HT-29 (cell line): ENCODE data around the gene ASB2. TPM values are rescaled to one million over a fixed set of nuclear protein-coding genes. Genes with fewer than 3 reads are reported as not detected.

Experiments
- DNase-seq: peaks from one replicate; pipeline ENCODE4 v3.0.0-alpha.2; 2015; ENCODE audit warnings: low spot score
- total RNA-seq: library from RNA; depleted of rRNA; stranded (reverse); fragments of >200 nt; shearing (Covaris generic); gene quantifications from 2 replicates; pipeline ENCODE4 v1.2.3, GENCODE V29; 2014

ASB2 gene
- total RNA-seq, 1 experiment from 2014 or later, result 0.05 TPM

DNA sequence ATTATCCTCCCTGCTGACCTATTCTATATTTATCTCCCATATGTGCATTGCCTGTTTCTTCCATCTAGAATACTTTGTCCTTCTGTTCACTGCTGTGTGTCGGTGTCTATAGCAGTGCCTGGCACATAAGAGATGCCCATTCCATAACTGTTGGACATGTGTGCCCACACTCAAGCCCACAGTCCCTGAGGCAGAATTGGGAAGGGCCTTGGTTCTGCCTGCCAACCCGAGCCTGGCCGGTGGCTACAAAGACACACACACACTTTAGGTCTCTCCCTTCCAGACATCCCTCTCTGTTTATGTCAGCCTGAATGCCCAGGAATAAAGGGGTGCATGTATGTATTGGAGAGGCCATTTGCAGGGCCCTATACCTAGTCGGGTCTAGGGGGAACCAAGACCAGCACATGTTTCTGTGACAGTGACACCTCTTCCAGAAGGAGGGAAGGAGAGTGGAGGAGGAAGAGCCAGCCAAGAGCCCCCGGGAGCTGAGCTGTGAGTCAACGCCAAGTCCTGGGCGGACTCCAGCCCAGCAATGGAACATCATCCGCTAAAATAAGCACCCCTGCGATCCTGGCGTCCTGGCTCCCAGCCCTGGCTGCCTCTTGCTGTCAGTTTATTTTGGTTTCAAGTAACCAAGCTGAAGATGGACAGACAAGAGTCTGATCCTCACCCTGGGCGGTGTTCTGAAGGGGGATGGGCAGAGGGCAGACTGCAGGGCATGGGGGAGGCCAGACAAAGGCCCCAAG, 4.3 kb upstream of the ASB2 start:
- no peak for DNase-seq

GRCh38 chr14:93978735-93979134, 2.4 kb upstream of the ASB2 start:
- DNase-seq, result no peak

DNA sequence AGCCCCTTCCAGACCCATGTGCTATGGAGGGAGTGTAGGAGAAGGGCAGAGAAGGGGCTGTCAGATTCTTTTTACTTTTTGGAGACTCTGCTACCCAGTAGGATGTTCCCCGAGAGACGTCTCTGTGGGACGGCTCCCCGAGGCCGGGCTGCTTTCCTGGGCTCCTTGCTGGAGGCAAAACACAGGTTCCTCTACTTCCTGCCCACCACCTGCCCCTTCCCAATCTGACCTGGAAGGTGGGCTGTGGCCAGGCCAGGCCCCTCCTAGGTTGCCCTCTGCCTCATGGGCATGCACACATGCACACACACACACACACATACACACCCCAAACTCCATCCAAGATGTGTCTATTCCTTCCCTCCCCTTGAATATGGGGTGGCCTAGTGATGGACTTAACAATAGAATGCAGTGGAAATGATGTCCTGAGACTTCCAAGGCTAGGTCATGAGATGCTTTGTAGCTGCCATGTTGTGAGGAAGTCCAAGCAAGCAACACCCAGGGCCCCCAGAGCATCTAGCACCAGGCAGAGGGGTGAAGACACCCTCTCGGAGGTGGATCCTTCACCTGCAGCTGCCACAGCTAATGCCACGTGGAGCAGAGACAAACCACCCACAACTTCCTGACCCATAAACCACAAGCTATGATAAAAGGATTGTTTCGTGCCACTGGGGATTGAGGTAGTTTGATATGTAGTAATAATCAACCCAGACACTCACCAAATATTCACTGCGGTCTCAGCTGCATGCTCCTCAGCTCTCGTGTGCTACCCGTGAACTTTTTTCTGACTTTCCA, 1.6 kb upstream of the ASB2 start:
- no peak for DNase-seq

DNA sequence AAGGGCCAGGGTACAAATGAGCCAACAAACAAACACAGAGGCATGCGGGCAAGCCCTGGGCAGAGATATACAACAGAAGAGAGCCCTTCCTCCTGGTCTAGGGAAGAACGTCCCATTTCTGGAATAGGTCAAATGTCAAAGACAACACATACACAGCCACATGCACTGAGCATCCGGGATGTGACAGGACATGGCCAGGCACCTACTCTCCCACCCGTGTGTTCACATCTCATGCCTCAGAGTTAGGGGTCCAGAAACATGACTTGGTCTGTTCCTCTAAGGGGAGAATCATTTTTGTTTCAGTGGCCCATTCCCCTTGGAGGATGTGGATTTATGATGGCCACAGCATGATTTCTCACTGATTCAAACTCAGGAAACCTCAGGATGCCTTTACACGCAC, 801 bp upstream of the ASB2 start:
- DNase-seq, result no peak

GRCh38 chr14:93975791-93976476, 436 bp downstream of the ASB2 start:
- no peak for DNase-seq

DNA sequence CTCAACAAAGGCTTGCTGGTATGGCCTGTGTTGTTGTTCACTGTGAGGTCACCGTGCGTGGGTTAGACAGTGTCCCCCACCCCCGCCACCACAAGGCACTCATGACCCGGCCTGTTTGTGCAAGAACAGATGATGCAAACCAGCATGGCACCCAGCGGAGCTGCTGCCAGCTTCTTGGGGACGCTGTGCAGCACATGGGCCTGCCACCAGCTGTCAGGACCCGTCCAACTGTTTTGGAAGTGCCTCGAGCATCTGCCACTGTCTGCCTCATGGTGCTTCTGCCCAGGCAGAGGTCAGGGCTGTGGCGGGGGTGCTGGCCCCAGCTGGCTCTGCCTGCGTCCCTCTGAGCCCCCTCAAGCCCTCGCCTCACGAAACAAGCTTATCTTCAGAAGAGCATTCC, 1.5 kb downstream of the ASB2 start:
- DNase-seq, result no peak

GRCh38 chr14:93974299-93974698, 2.1 kb downstream of the ASB2 start:
- no peak for DNase-seq

GRCh38 chr14:93973607-93974006, 2.8 kb downstream of the ASB2 start:
- no peak for DNase-seq

DNA sequence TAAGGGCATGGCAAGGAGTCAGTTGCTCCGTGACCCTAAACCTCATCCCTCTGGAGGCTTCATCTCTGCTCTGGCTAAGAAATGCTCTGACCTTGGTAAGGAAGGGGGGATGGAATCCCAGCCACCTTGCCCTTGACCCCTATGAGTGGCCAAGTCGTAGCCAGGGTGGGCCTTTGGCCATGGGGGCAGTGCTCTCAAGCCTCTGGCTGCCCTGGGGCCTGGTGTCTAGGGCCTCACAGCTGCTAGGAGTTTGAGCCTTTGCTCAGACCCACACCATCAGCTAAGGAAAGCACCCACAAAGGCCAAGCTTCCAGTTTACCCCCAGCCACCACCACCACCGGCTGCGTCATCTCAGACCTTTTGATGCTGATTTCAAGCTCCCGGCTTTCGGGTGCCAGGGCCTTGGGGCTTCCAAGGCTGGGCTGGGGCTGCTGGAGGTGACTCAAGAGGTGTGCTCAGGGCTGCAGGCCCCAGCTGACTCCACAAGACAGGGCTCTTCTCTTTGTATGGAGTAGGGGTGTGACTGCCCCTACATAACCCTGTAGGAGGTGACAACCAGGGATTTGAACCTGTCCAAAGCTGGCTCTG, 3.7 kb downstream of the ASB2 start:
- DNase-seq, result no peak

DNA sequence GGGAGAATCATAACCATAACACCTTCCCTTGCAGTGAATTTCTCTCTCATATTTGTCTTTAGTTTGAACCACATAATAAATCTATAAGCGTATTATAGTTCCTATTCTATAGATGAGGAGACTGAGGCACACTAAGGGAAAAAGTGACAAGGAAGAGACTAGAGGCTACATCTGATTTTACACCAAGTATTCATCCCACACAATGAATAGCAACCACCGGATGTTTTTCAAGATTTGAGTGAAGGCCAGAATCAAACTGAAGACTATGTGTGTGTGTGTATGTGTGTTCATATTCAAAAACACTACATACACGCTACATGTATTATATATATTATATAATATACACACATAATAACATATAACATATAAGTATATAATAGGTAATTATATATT, 4.7 kb downstream of the ASB2 start:
- DNase-seq, result no peak

GRCh38 chr14:93970965-93971634, 5.3 kb downstream of the ASB2 start:
- no peak for DNase-seq

GRCh38 chr14:93970585-93970964, 5.8 kb downstream of the ASB2 start:
- peak; percentile 49 for DNase-seq

GRCh38 chr14:93969082-93969828, 7.1 kb downstream of the ASB2 start:
- DNase-seq, result no peak

- DNase-seq, result no peak
Measured at GRCh38 chr14:93967637-93968250, 8.6 kb downstream of the ASB2 start.

DNA sequence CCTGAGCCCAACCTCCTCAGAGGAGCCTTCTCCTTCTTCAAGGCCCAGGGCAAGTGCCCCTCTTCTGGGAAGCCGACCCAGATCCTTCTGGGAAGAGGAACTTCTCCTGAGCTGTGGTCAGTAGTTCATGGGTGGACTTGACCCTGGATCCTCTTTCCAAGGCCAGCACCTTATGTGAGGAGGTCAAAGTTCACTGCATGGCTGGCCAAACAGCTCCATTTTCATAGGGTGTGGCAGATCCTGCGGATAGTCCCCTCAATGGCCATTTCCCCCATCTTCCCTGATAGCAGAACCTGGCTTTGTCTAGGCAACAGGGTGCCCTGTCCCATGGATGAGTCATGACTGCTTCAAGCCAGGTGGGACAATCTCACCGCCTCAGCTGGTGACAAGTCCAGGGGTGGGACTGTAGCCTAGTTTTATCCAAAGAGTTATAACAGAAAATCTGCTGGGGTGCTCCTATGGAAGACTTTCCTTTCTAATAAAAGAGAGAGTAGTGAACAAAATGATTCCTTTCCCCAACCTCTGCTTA, 10.4 kb downstream of the ASB2 start:
- no peak for DNase-seq

- DNase-seq, result no peak
Measured at GRCh38 chr14:93965287-93965821, 11.0 kb downstream of the ASB2 start.

GRCh38 chr14:93964820-93965286, 11.5 kb downstream of the ASB2 start:
- no peak for DNase-seq

- no peak for DNase-seq
Measured at GRCh38 chr14:93964281-93964680, 12.1 kb downstream of the ASB2 start.

GRCh38 chr14:93963692-93964091, 12.7 kb downstream of the ASB2 start:
- no peak for DNase-seq
